Erythroblast (primary cell): ENCODE measurements around the gene MTCH2.

Experiments used
- GATA1 ChIP-seq: IDR thresholded peaks from 2 replicates; pipeline ENCODE4 v1.6.1; 2011; ENCODE audit warnings: low read depth, mild to moderate bottlenecking, control low read depth, low read length, moderate library complexity
- POLR2A ChIP-seq: IDR thresholded peaks from 2 replicates; pipeline ENCODE4 v1.6.1; 2011; ENCODE audit warnings: mild to moderate bottlenecking, low read length

DNA sequence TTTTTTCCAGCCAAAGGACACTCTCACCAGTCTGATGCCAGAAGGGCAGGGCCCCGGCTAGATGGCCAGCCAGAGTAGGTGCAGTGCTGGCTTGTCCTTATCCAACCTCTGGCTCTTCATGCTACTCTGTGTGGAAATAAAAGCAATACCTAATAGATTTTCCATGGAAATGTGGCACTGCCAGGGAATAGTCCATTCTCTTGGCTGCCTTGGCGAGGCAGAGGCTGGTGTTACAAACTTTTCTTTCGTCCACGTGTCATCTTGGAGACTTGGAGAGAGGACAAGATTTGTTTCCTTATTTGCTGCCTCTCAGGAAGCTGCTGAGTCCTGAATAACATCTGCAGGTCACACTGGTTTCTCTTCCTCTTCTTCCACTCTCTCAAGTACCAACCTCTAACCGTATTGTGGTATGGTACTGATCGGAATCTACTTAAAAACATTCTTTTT lies 31.0 kb downstream of the MTCH2 start:
- TF ChIP-seq POLR2A = no peak
- TF ChIP-seq GATA1 = no peak
